Mononuclear cell (primary cell): ENCODE measurements around the gene SALL1. TPM values are rescaled to one million over a fixed set of nuclear protein-coding genes. Genes with fewer than 3 reads are reported as not detected.

Experiments used
- H3K27me3 ChIP-seq: 2 replicates; pipeline ENCODE4 v1.6.0; 2011; ENCODE audit warnings: low read length, control low read depth; ENCODE audit not compliant: insufficient read depth
- H3K4me1 ChIP-seq: 2 replicates; pipeline ENCODE4 v1.5.1; 2011; ENCODE audit warnings: mild to moderate bottlenecking, low read length, control low read depth; ENCODE audit not compliant: insufficient read depth
- H3K4me3 ChIP-seq: 2 replicates; pipeline ENCODE4 v1.5.1; 2011; ENCODE audit warnings: mild to moderate bottlenecking, low read length, moderate library complexity
- H3K9me3 ChIP-seq: 2 replicates; pipeline ENCODE4 v1.5.1; 2011; ENCODE audit warnings: low read depth, mild to moderate bottlenecking, control low read depth, low read length
- total RNA-seq: library from RNA; depleted of rRNA; stranded (reverse); fragments of >200 nt; gene quantifications from one replicate; pipeline ENCODE4 v1.2.3, GENCODE V29; 2012

The SALL1 gene
- total RNA-seq, 1 donor, result not detected

DNA sequence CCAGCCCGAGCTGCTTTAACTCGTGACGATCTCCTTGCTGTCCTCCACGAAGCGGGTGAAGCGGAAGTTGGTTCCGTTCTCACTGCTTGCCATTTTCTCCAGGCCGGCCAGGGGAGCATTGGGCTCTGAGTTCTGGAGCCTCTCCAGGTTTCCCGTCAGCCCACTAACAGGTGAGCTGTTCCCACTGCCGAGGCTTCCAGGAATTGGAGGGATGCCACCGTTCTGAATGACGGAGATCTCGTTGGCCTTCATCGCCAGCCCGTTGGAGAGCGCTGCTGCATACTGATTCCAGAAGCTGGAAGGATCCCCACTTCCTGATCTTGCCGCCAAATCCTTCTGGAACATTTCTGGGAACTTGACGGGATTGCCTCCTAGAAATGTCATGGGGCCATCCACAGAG is 14.0 kb downstream of the SALL1 start:
- Histone ChIP-seq H3K9me3 (no peaks in the 10 kb centered on the region), H3K4me3 (no peak overlapping the region), H3K4me1 (no peaks in the 10 kb centered on the region), H3K27me3 (peaks cover 22% of the 10 kb centered on the region)

DNA sequence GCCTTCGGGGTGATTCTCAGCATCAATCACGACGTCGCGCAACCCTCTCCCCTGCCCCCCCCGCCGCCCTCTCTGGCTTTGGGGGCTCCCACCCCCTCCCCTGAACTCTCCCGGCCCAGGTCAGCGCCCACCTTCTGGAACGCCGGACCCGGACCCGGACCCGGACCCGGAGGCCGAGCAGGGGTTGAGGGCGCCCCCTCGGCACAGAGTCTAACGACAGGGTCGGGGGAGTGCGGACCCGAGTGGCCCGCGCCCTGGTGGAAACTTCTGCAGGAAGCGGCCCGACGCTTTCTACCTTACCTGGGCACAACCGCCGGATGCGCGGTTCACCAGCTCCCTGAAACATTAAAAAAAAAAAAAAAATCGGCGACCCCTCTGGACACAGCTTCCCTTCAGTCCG is 16.2 kb downstream of the SALL1 start:
- no peaks in the 10 kb centered on the region for H3K9me3 ChIP-seq
- H3K27me3 ChIP-seq, result peaks cover 22% of the 10 kb centered on the region
- no peaks in the 10 kb centered on the region for H3K4me1 ChIP-seq
- no peak overlapping the region for H3K4me3 ChIP-seq

DNA sequence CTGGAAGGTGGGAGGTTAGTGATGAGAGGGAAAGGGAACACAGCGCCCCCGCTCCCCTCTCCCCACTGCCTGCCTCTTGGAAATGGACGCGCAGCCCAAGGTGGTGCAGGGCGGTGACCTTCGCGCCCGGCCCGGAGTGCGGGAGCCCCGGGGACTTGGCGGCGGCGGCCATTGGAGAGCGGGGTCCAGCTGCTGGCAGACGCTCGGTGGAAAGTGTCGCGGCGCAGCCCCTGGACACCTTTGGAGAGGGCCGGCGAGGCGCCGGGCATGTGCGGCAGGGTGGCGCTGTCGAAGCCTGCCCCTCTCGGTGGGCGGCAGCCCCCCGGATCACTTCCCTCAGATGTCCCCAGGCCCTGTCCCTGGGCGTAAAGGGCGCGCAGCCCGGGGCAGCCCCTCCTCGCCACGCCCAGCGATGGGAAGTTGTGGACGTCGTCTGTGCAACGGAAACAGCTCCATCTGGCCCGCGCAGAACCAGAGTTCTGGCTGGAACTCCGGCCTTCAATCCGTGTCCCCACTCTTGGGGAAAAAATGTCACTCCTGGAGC is 16.7 kb downstream of the SALL1 start:
- H3K9me3 ChIP-seq, result no peaks in the 10 kb centered on the region
- no peaks in the 10 kb centered on the region for H3K4me1 ChIP-seq
- H3K27me3 ChIP-seq, result peaks cover 22% of the 10 kb centered on the region
- H3K4me3 ChIP-seq, result no peak overlapping the region

DNA sequence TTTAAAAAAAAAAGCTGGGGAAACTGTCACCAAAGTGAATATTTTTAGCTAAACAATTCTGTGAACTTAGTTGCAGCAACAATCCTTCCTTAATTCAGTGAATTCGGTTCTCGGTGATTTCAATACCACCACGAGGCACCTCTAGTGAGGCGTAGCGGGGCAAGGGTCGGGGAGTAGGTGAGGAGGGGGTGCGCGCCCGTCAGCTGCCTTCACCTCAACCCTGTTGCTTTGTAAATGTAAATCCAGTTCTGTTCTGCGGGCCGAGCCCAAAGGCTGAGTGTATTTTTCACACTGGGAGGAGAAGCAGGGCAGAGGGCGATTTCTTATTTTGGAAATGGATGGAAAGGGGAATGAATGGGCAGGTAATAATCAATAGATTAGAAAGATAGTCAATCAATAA is 17.4 kb downstream of the SALL1 start:
- Histone ChIP-seq H3K27me3 (peaks cover 22% of the 10 kb centered on the region), H3K4me1 (no peaks in the 10 kb centered on the region), H3K9me3 (no peaks in the 10 kb centered on the region), H3K4me3 (no peak overlapping the region)

DNA sequence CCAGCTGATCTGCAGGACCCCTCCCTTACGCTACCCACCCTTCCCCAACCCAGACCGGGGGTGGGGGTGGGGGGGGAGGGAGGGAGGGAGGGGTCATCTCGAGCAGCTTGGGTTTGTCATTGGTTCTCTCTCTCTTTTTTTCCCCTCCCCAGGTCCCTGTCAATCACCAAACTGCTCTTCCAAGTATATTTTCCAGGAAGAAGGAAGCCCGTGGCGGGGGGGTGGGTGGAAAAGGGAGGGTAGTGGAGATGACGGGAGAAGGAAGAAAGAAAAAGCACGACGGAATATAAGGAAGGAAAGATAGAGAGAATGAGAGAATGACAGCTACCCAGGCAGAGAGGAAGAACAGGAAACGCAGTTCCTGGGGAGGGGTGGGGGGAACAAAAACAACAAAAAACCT is 17.9 kb downstream of the SALL1 start:
- peaks cover 22% of the 10 kb centered on the region for H3K27me3 ChIP-seq
- H3K4me3 ChIP-seq, result no peak overlapping the region
- no peaks in the 10 kb centered on the region for H3K9me3 ChIP-seq
- no peaks in the 10 kb centered on the region for H3K4me1 ChIP-seq

DNA sequence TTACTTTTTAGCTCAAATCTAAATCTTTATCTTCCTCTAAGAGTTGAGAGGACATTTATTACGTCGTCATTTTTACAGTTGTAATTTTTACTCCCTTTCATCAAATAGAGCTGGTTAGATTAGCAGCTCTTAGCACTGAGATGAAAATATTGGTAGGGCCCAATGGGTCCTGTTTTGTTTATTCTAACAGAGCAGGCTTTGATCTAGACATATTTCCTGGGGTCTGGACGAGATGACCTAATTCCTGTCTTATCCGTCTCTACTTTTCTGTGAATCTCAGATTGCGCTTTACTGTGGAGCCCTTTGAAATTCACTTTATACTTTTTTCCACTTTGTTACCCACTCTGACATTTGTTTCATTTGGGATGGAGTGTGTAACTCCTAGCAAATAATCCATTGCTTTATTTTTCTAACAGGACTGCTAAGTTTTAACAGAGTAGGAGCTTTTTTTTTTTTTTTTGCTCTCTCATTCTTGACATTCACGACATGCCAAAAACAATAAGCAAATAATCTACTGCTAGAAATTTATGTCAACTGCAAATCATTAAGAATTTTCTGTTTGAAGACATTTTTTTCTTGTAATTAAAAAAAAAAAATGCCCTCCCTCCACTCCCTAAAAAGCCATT is 18.5 kb downstream of the SALL1 start:
- Histone ChIP-seq H3K27me3 (peaks cover 22% of the 10 kb centered on the region), H3K4me3 (no peak overlapping the region), H3K4me1 (no peaks in the 10 kb centered on the region), H3K9me3 (no peaks in the 10 kb centered on the region)

DNA sequence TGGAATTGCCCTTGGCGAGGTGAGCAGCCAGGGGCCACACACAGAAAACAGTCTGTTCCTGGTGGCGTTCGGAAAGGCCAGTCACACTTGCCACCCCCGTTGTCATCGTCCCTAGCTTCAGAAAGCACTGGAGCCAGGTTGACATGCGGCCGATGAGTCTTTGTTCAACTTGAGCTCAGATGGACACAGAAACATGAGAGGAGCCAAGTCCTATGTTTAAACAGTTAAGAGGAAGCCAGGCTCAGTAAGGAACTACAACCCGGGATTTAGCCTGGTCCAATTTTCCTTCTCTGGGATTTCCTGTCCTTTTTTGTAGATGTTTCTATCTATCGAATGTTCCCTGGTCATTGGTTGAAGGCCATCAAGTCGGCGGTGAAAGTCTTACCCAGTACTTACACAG is 19.5 kb downstream of the SALL1 start:
- H3K4me1 ChIP-seq, result no peaks in the 10 kb centered on the region

DNA sequence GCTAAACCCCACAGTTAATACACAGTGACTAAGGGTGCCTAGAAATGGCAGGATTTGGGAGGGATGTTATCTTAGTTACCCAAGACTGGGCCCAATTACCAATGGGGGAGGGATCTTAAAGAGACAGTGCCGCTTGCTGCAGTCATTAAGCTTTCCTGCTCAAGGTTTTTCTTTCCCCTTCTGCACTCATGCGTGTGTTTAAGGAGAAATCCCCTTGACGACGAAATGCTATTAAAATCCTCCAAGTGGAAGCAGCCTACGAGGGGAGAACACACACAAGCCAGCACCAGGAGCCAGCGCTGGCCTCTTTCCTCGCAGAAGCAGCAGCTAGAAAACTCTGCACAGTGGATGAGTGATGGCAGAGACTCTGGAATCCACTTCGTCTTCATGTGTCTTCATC is 22.0 kb downstream of the SALL1 start:
- H3K9me3 ChIP-seq, result no peaks in the 10 kb centered on the region
- H3K4me3 ChIP-seq, result no peak overlapping the region
- H3K4me1 ChIP-seq, result no peaks in the 10 kb centered on the region
- H3K27me3 ChIP-seq, result peaks cover 12% of the 10 kb centered on the region

More for the DNA sequence above, 19.5 kb downstream of the SALL1 start:
- peaks cover 22% of the 10 kb centered on the region for H3K27me3 ChIP-seq
- H3K9me3 ChIP-seq, result no peaks in the 10 kb centered on the region
- no peak overlapping the region for H3K4me3 ChIP-seq

DNA sequence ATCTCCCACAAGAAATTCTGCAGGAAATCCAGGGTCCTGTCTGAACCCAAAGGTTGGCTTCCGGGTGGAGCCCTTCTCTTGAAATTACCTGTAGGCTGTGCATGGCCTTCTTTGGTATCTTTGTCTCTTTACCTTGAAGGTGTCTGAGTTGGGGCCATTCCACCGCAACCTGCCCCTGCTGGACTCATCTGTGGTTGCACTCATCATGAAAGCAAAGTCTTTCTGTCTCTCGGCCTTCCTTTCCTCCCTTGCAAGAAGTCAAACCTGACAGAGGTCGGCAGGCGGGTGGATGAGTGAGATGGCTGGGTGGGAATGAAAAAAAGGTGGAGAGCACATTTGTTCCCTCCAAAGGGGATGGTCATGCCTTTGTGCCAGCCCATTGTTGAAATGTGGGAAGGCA is 25.1 kb downstream of the SALL1 start:
- H3K9me3 ChIP-seq, result no peaks in the 10 kb centered on the region
- no peak overlapping the region for H3K4me3 ChIP-seq
- no peaks in the 10 kb centered on the region for H3K4me1 ChIP-seq
- no peaks in the 10 kb centered on the region for H3K27me3 ChIP-seq

DNA sequence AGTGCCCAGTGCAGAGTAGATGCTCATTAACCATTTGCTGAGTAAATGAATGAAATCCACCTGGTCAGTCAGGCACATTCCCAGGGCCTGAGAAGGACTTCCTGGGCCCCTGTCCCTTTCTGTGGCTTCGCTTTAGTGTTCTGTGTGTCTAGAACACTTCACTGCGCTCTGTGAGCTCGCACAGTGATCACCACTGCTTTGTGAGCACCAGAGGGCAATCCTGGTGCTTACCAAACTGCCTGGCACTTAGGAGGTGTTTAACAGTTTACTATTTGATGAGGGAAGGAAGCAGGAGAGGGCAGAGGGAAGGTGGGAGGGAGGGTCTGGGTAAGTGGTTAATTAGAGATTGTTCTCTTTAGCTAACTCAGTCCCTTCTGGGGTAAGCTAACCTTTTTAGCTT is 26.2 kb downstream of the SALL1 start:
- Histone ChIP-seq H3K9me3 (no peaks in the 10 kb centered on the region), H3K4me3 (no peak overlapping the region), H3K4me1 (no peaks in the 10 kb centered on the region), H3K27me3 (peaks cover 4% of the 10 kb centered on the region)

DNA sequence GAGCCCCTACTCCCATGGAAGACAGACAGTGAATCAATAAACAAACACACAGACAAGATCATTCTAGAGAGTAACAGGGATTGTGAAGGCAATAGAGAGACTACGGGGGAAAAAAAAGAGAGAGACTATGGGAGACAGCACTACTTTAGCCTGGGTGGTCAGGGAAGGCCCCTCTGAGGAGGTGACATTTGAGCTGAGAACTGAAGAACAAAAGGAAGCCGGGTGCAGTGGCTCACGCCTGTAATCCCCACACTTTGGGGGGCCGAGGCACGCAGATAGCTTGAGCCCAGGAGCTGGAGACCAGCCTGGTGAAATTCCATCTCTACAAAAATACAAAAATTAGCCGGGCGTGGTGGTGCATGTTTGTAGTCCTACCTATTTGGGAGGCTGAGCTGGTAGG is 29.2 kb downstream of the SALL1 start:
- Histone ChIP-seq H3K9me3 (no peaks in the 10 kb centered on the region), H3K27me3 (peaks cover 4% of the 10 kb centered on the region), H3K4me1 (no peaks in the 10 kb centered on the region), H3K4me3 (no peak overlapping the region)

DNA sequence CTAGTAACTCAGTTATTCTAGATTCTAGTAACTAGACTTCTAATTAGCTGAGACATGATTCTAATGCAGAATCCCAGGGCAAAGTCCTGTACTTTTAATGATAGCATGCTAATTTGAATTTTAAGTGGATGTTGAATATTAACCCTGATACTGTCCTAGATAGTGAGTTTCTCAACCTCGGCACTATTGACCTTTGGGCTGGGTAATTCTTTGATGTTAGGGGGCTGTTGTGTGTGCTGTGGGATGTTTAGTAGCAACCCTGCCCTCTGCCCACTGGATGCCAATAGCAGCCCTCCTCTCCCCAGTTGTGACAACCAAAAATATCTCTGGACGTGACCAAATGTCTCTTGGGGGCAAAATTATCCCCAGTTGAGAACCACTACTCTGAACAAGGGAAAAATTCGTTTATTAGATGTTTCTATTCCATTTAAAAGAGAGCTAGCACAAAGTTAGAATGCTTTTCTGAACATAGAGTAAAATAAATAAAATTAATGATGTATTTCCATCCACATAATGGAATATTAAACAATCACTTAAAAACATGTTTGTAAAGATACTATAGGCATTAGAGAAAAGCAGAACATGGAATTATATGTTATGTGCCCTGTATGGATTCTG is 30.2 kb downstream of the SALL1 start:
- no peaks in the 10 kb centered on the region for H3K9me3 ChIP-seq
- no peak overlapping the region for H3K4me3 ChIP-seq
- peaks cover 4% of the 10 kb centered on the region for H3K27me3 ChIP-seq
- H3K4me1 ChIP-seq, result no peaks in the 10 kb centered on the region

DNA sequence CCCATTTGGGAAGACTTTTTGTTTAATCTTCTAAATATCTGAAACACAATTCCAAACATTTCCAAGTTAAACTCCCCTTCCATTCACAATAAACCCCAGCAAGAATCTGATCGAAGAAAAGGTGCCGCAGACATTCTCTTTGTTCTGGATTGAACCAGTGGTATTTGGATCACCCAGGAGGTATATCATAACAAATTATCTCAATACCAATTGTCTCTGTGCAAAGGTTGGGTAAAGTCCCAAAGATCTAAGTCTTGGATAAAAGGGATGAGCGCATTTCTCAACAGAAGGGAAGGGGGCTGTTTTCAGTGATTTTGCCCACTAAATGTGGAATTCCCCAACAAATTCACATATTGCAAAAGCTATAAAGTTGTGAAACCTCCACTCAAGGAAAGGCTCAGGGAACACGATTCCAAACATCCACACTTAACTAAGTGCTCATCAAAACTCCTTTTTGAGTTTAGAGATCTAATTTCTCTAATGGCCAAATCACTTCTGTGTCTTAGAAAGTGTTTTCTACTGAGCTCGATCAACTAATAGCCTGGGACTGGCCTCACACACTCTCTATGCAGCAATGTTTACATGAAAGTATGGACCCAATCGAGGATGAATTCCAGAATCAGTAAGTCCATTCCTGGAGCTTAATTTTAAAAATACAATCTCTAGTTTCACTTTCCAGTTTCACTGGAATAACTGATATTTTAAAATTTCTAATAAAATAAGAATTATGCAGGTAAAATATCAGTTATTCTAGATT is 30.9 kb downstream of the SALL1 start:
- Histone ChIP-seq H3K9me3 (no peaks in the 10 kb centered on the region), H3K4me1 (no peaks in the 10 kb centered on the region), H3K27me3 (peaks cover 10% of the 10 kb centered on the region), H3K4me3 (no peak overlapping the region)

DNA sequence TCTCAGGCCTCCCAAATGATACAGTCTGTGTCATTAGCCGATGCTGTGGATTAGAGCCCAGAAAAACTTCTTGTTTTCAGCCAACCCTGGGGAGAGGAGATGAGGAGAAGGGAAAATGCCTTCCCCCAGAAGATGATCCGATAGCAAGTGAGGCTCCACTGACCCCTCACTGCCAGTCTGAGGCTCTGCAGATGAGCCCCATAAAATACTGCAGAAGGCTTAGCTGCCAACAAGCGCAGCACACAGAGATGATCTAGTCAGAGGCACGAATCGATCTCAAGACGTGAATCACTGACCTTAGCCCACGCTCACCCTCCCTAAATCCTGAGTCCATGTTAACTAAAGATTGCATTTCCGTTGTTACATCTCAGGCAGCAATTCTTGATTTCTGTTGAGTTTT is 31.5 kb downstream of the SALL1 start:
- Histone ChIP-seq H3K27me3 (peaks cover 16% of the 10 kb centered on the region), H3K4me1 (no peaks in the 10 kb centered on the region), H3K9me3 (no peaks in the 10 kb centered on the region), H3K4me3 (no peak overlapping the region)

DNA sequence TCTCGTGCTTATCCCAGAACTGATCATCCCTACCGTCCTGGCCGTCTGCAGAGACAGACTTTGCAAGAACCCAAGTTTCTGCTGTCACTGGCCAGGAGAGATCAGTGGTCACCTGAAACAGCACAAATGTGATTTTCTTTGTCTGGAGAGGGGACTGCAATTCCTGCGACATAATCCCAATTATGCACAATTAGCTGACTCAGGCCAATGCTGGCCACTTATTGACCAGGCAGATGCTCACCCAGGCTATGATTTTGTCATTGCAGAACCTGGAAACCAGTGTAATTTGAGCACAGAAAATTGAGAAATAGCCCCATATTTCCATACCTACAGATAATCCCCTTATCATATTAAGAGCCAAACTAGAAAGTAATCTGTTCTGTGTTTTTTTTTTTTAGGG is 34.7 kb downstream of the SALL1 start:
- H3K9me3 ChIP-seq, result no peaks in the 10 kb centered on the region
- H3K4me1 ChIP-seq, result no peaks in the 10 kb centered on the region
- no peak overlapping the region for H3K4me3 ChIP-seq
- peaks cover 43% of the 10 kb centered on the region for H3K27me3 ChIP-seq
